Esophagus muscularis mucosa (tissue), 4 donors: ENCODE data around the gene PNKP. TPM values are rescaled to one million over a fixed set of nuclear protein-coding genes. Genes with fewer than 3 reads are reported as not detected.

Source experiments
- DNase-seq: peaks from one replicate; pipeline ENCODE4 v3.0.0-alpha.2; 2017; ENCODE audit errors: extremely low spot score
- H3K27ac ChIP-seq, 4 donors: fragments of 200-600 bp; sonication (generic); replicated peaks in 1 of 4; 1 replicate in 3 of 4; 2 replicates in 1 of 4; pipeline ENCODE4 v1.5.1; 2016 to 2019; ENCODE audit warnings: mild to moderate bottlenecking in 1 of 4
- H3K27me3 ChIP-seq, 4 donors: fragments of 200-600 bp; sonication (generic); one replicate each; pipeline versions ENCODE4 v1.5.1 to v1.6.0; 2016 to 2019
- H3K36me3 ChIP-seq, 4 donors: fragments of 200-600 bp; sonication (generic); one replicate each; pipeline ENCODE4 v1.5.1; 2016 to 2019
- H3K4me1 ChIP-seq, 4 donors: fragments of 200-600 bp; sonication (generic); one replicate each; pipeline ENCODE4 v1.5.1; 2016 to 2019
- H3K4me3 ChIP-seq, 4 donors: fragments of 200-600 bp; sonication (generic); 1 replicate in 2 of 4; 2 replicates in 2 of 4; pipeline ENCODE4 v1.5.1; 2016 to 2019; ENCODE audit warnings: mild to moderate bottlenecking in 4 of 4, moderate library complexity in 1 of 4
- H3K9me3 ChIP-seq, 4 donors: fragments of 200-600 bp; sonication (generic); 1 replicate in 3 of 4; 2 replicates in 1 of 4; pipeline ENCODE4 v1.5.1; 2016 to 2019
- CTCF ChIP-seq, 3 experiments: fragments of 200-600 bp in 2 of 3; fragments of 450-650 bp in 1 of 3; sonication (generic) in 2 of 3; IDR thresholded peaks; one replicate each; pipeline ENCODE4 v1.5.1; 2017 to 2019; ENCODE audit warnings: antibody characterized with exemption in 3 of 3, mild to moderate bottlenecking in 2 of 3, moderate library complexity in 1 of 3
- EP300 ChIP-seq: sonication (generic); formaldehyde crosslinking; IDR thresholded peaks from one replicate; pipeline ENCODE4 v1.6.1; 2017; ENCODE audit warnings: antibody characterized with exemption
- POLR2A ChIP-seq: fragments of 450-650 bp; IDR thresholded peaks from one replicate; pipeline ENCODE4 v1.6.1; 2017; ENCODE audit warnings: antibody characterized with exemption, moderate library complexity, mild to moderate bottlenecking, low read depth
- POLR2AphosphoS5 ChIP-seq, 2 donors: sonication (generic); formaldehyde crosslinking; IDR thresholded peaks; one replicate each; pipeline ENCODE4 v1.6.1; 2017; ENCODE audit warnings: antibody characterized with exemption in 2 of 2
- WGBS: methylation state at CpG from one replicate; pipeline ENCODE4 v1.1.5; 2018; 5-methylcytosine and 5-hydroxymethylcytosine counted together
- intact Hi-C: fragments of 100-400 bp; cut with DNase I; formaldehyde crosslinking; loops from one replicate; pipeline ENCODE4 v1.15.1; 2023
- total RNA-seq, 4 donors: library from RNA; depleted of rRNA; stranded (reverse); fragments of >200 nt; gene quantifications; one replicate each; pipeline versions ENCODE4 v1.1.0 to v1.2.1, GENCODE V29; 2016

PNKP gene
- total RNA-seq, 4 donors from 2014 or later: 21.4 to 43.7 (median 27.8) TPM

DNA sequence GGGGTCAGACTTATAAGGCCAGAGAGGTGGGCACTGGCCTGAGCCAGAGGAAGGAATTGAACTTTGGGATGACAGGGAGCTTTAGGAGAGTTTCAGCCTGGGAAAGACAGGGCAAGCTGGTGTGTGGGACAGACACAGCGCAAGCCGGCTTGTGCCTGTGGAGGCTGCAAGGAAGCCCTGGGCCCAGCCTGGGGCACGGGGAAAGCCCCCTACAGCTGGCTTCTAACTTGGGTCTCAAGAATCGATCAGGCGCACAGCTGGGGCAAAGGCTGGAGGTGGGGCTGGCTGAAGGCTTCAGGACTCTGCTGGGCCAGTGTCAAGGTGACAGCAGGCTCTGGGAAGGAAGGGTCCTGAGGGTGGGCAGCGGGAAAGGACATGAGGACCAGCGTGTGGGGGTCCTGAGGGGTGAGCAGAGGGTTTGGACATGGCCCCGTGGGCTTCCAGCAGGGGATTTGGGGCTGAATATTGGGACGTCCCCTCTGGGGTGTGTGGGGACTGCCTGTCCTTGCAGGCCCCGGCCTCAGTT, 13.5 kb downstream of the PNKP start:
- H3K4me3 ChIP-seq: no peak overlapping the region
- H3K27ac ChIP-seq: peak overlapping the region in 2 of 4 donors; percentile 27 to 45
- H3K27me3 ChIP-seq: no peaks in the 10 kb centered on the region
- peaks cover 13 to 49% (median 48%) of the 10 kb centered on the region in 4 donors for H3K36me3 ChIP-seq
- DNase-seq: no peak
- 86% methylated on average over 10 of the region's 10 CpGs for WGBS
- TF ChIP-seq EP300 (no peak), POLR2A (no peak), CTCF (IDR thresholded peaks at IDR 0.05) (no peak), POLR2AphosphoS5 (IDR thresholded peaks at IDR 0.05) (no peak)
- H3K9me3 ChIP-seq: no peaks in the 10 kb centered on the region
- H3K4me1 ChIP-seq: peaks cover 27 to 44% (median 40%) of the 10 kb centered on the region in 4 donors
- intact Hi-C loops: loop anchor here (5.0 kb wide), 1 partner anchor 37 kb away; the partner anchor contains the start of gene MED25

- Histone ChIP-seq H3K36me3 (peaks cover 7 to 36% (median 35%) of the 10 kb centered on the region in 4 donors), H3K27me3 (no peaks in the 10 kb centered on the region), H3K9me3 (no peaks in the 10 kb centered on the region), H3K4me1 (peaks cover 27 to 44% (median 40%) of the 10 kb centered on the region in 4 donors), H3K4me3 (peak overlapping the region; percentile 84 to 97 (median 86)), H3K27ac (no peak overlapping the region)
- TF ChIP-seq CTCF (IDR thresholded peaks at IDR 0.05) (no peak), EP300 (no peak), POLR2AphosphoS5 (IDR thresholded peaks at IDR 0.05) (no peak), POLR2A (no peak)
- 72% methylated on average over 14 of the region's 14 CpGs for WGBS
- intact Hi-C loops: loop anchor here (5.0 kb wide), 1 partner anchor 35 kb away; the partner anchor contains the start of gene MED25
- DNase-seq: no peak
Observed at GRCh38 chr19:49852631-49853126, 14.7 kb downstream of the PNKP start.

DNA sequence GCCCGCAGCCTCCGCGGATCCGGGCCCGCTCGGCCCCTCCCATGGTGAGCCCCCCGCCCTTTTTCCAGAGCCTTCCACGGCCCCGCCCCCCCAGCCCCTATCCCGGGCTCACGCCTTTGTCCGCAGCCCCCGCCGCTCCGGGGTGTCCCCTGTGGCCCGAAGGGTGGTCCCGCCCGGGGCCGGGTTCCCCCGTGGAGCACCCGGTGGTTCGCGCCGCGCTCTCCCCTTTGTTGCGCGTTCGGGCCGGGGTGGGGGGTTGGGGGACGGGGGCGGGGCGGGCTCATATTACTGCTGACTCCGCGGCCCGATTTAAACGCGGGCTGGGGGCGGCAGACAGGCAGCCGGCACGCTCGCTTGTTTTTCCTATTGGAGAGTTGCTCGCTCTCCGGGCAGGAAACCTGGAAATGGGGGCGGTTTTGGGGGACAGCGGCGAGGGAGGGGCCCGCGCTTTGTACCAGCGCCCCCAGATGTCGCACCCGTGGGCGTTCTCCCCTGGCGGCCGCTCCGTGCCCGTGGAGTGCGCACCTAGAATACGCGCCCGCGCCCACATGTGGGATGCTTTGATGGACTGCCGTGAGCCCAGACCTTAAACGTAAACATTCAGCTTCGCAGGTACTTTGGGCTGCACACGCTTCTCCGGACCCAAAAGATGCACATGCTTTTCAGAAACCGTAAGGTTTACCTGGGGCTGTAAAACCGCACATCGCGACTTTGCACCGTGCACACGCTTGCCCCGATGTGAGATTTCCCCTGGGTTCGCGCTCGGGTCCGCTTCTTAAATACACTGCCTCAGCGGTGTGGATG, 15.7 kb downstream of the PNKP start:
- Histone ChIP-seq H3K4me1 (peaks cover 27 to 44% (median 40%) of the 10 kb centered on the region in 4 donors), H3K36me3 (peaks cover 7 to 26% (median 25%) of the 10 kb centered on the region in 4 donors), H3K27ac (peak overlapping the region; percentile 96 to 100 (median 98)), H3K27me3 (no peaks in the 10 kb centered on the region), H3K9me3 (no peaks in the 10 kb centered on the region), H3K4me3 (peak overlapping the region; percentile 84 to 97 (median 86))
- WGBS: under 1% methylated on average over 28 of the region's 78 CpGs
- no peak for DNase-seq
- intact Hi-C loops: loop anchor here (5.0 kb wide), 1 partner anchor 34 kb away; the partner anchor contains the start of gene MED25
- TF ChIP-seq CTCF (IDR thresholded peaks at IDR 0.05) (no peak), POLR2A (no peak), EP300 (no peak), POLR2AphosphoS5 (IDR thresholded peaks at IDR 0.05) (no peak)

- no peak for TF ChIP-seq EP300
- peak; percentile 76 for TF ChIP-seq POLR2A
- peak; percentile 69 to 88 for TF ChIP-seq POLR2AphosphoS5 (IDR thresholded peaks at IDR 0.05)
- TF ChIP-seq CTCF (IDR thresholded peaks at IDR 0.05): no peak
- intact Hi-C loops: loop anchor here (5.0 kb wide), 1 partner anchor 33 kb away; the partner anchor contains the start of gene MED25
- 0% methylated on average over 25 of the region's 98 CpGs for WGBS
- H3K9me3 ChIP-seq: no peaks in the 10 kb centered on the region
- H3K27me3 ChIP-seq: no peaks in the 10 kb centered on the region
- peaks cover 27 to 44% (median 40%) of the 10 kb centered on the region in 4 donors for H3K4me1 ChIP-seq
- H3K27ac ChIP-seq: peak within 1 kb of the TSS; percentile 96 to 100 (median 98)
- DNase-seq: peak; percentile 97
- H3K36me3 ChIP-seq: peaks cover 7 to 17% (median 16%) of the 10 kb centered on the region in 4 donors
- peak within 1 kb of the TSS; percentile 84 to 97 (median 86) for H3K4me3 ChIP-seq
Observed at GRCh38 chr19:49850487-49851342, 16.7 kb downstream of the PNKP start, which contains the start of gene PTOV1. PTOV1 (plus strand) TSS chr19:49851159.
